HEK293T (cell line): Measurements from ENCODE around the gene SPRYD3.

Experiments used
- BHLHE40 ChIP-seq: fragments of 450-650 bp; IDR thresholded peaks from 2 replicates; pipeline ENCODE4 v1.6.1; 2016; ENCODE audit warnings: mild to moderate bottlenecking, moderate library complexity, borderline replicate concordance
- FOXK2 ChIP-seq: fragments of 450-650 bp; IDR thresholded peaks from 2 replicates; pipeline ENCODE4 v1.6.1; 2016; ENCODE audit warnings: mild to moderate bottlenecking
- FOXM1 ChIP-seq: fragments of 450-650 bp; IDR thresholded peaks from 2 replicates; pipeline ENCODE4 v1.6.1; 2017; ENCODE audit warnings: mild to moderate bottlenecking, borderline replicate concordance
- HDGF ChIP-seq: fragments of 450-650 bp; IDR thresholded peaks from 2 replicates; pipeline ENCODE4 v1.6.1; 2017; ENCODE audit warnings: antibody characterized with exemption, borderline replicate concordance
- L3MBTL2 ChIP-seq: fragments of 450-650 bp; conservative IDR thresholded peaks from 2 replicates; pipeline ENCODE4 v1.6.1; 2016; ENCODE audit warnings: mild to moderate bottlenecking
- LEF1 ChIP-seq: fragments of 450-650 bp; IDR thresholded peaks from 2 replicates; pipeline ENCODE4 v1.6.1; 2017; ENCODE audit warnings: mild to moderate bottlenecking, borderline replicate concordance
- NFRKB ChIP-seq: fragments of 450-650 bp; IDR thresholded peaks from 2 replicates; pipeline ENCODE4 v1.6.1; 2016; ENCODE audit warnings: mild to moderate bottlenecking, moderate library complexity
- PKNOX1 ChIP-seq: fragments of 450-650 bp; IDR thresholded peaks from 2 replicates; pipeline ENCODE4 v1.6.1; 2016
- SP1 ChIP-seq: fragments of 450-650 bp; IDR thresholded peaks from 2 replicates; pipeline ENCODE4 v1.6.1; 2017
- SUZ12 ChIP-seq: fragments of 450-650 bp; IDR thresholded peaks from 2 replicates; pipeline ENCODE4 v1.6.1; 2016; ENCODE audit warnings: mild to moderate bottlenecking
- TARDBP ChIP-seq: fragments of 450-650 bp; IDR thresholded peaks from 2 replicates; pipeline ENCODE4 v1.6.1; 2016
- ZNF384 ChIP-seq: fragments of 450-650 bp; IDR thresholded peaks from 2 replicates; pipeline ENCODE4 v1.6.1; 2016

- TF ChIP-seq SUZ12, result no peak
- no peak for TF ChIP-seq SP1
- no peak for TF ChIP-seq TARDBP
- TF ChIP-seq FOXM1, result no peak
- TF ChIP-seq NFRKB, result no peak
- no peak for TF ChIP-seq FOXK2
- no peak for TF ChIP-seq L3MBTL2
- no peak for TF ChIP-seq PKNOX1
- TF ChIP-seq LEF1, result no peak
- no peak for TF ChIP-seq ZNF384
- no peak for TF ChIP-seq HDGF
- no peak for TF ChIP-seq BHLHE40
Observed at GRCh38 chr12:53058674-53059433, 20.3 kb downstream of the SPRYD3 start.
